MM.1S (cell line): ENCODE measurements around the gene FRYL.

Source experiments
- DNase-seq: peaks from one replicate; pipeline ENCODE4 v3.0.0-alpha.2; 2015
- H2AFZ ChIP-seq: fragments of 300-600 bp; sonication (generic); 2 replicates; pipeline ENCODE4 v1.6.0; 2016; ENCODE audit warnings: antibody characterized with exemption, low read length
- H3F3A ChIP-seq: fragments of 300-600 bp; sonication (generic); 2 replicates; pipeline ENCODE4 v1.6.1; 2016; ENCODE audit warnings: mild to moderate bottlenecking, antibody characterized with exemption, low read length, moderate library complexity, mixed read lengths; ENCODE audit not compliant: insufficient read depth
- H3K27ac ChIP-seq: fragments of 300-600 bp; sonication (generic); 2 replicates; pipeline ENCODE4 v1.5.1; 2016; ENCODE audit warnings: mild to moderate bottlenecking, low read length
- H3K27me3 ChIP-seq: fragments of 300-600 bp; sonication (generic); replicated peaks from 2 replicates; pipeline ENCODE4 v1.6.0; 2016; ENCODE audit warnings: low read length; ENCODE audit not compliant: insufficient read depth
- H3K36me3 ChIP-seq: fragments of 300-600 bp; sonication (generic); replicated peaks from 2 replicates; pipeline ENCODE4 v1.6.1; 2016; ENCODE audit warnings: mild to moderate bottlenecking, low read length, mixed read lengths; ENCODE audit not compliant: insufficient read depth
- H3K4me1 ChIP-seq: fragments of 300-600 bp; sonication (generic); 2 replicates; pipeline ENCODE4 v1.6.1; 2016; ENCODE audit warnings: low read length, mixed read lengths
- H3K4me2 ChIP-seq: fragments of 300-600 bp; sonication (generic); 2 replicates; pipeline ENCODE4 v1.6.0; 2016; ENCODE audit warnings: low read depth, low read length
- H3K4me3 ChIP-seq: fragments of 300-600 bp; sonication (generic); 2 replicates; pipeline ENCODE4 v1.5.1; 2016; ENCODE audit warnings: low read length, mixed read lengths
- H3K79me2 ChIP-seq: fragments of 300-600 bp; sonication (generic); 2 replicates; pipeline ENCODE4 v1.6.1; 2016; ENCODE audit warnings: mixed run types, low read length, mixed read lengths
- H3K9ac ChIP-seq: fragments of 300-600 bp; sonication (generic); 2 replicates; pipeline ENCODE4 v1.6.1; 2016; ENCODE audit warnings: low read length, mixed read lengths
- H3K9me2 ChIP-seq: fragments of 300-600 bp; sonication (generic); replicated peaks from 2 replicates; pipeline ENCODE4 v1.6.1; 2016; ENCODE audit warnings: mild to moderate bottlenecking, low read length, mixed read lengths; ENCODE audit not compliant: insufficient read depth
- H3K9me3 ChIP-seq: fragments of 300-600 bp; sonication (generic); replicated peaks from 2 replicates; pipeline ENCODE4 v1.6.1; 2016; ENCODE audit warnings: mild to moderate bottlenecking, low read length, mixed read lengths; ENCODE audit not compliant: insufficient read depth
- H4K20me1 ChIP-seq: fragments of 300-600 bp; sonication (generic); 2 replicates; pipeline ENCODE4 v1.6.1; 2016; ENCODE audit warnings: mild to moderate bottlenecking, low read length, moderate library complexity, mixed read lengths; ENCODE audit not compliant: insufficient read depth
- EZH2 ChIP-seq: fragments of 300-600 bp; sonication (generic); optimal IDR thresholded peaks from 2 replicates; pipeline ENCODE3; 2017; ENCODE audit warnings: low read depth, mild to moderate bottlenecking, antibody characterized with exemption, low read length, mixed read lengths
- EZH2phosphoT487 ChIP-seq: fragments of 300-600 bp; sonication (generic); IDR thresholded peaks from 2 replicates; pipeline ENCODE4 v1.6.1; 2018; ENCODE audit warnings: antibody characterized with exemption, low read length
- TF ChIP-seq, protein P1 (sequence below): fragments of 300-600 bp; sonication (generic); IDR thresholded peaks from 2 replicates; pipeline ENCODE4 v1.5.1; 2016; ENCODE audit warnings: antibody characterized with exemption, low read length, mixed read lengths

FRYL gene

DNA sequence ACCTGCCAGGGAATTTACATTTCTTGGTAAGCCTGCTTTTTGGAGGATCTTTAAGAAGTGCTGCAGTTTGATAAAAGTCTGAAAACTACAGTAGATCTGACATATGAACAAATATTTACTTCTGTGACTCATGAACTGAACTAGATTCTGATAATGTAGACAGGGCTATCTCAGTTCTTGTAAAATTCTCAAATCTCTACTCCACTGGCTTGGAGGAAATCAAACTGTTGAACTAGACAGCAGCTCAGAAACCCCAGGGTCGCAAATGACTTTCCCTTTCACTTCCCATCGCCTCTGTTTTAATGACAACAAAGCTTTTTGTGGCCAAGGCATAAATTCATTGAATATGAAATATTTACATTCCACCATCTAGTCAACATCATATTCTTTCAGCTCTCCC, 35.4 kb upstream of the FRYL start:
- no peak overlapping the region for H3K9ac ChIP-seq
- DNase-seq, result peak; percentile 14
- H3K4me3 ChIP-seq, result no peak overlapping the region
- no peaks in the 10 kb centered on the region for H3K79me2 ChIP-seq
- no peaks in the 10 kb centered on the region for H3K27me3 ChIP-seq
- peaks cover 20% of the 10 kb centered on the region for H3K4me1 ChIP-seq
- H3K27ac ChIP-seq, result no peak overlapping the region
- no peak for TF ChIP-seq EZH2phosphoT487
- TF ChIP-seq EZH2, result no peak
- TF ChIP-seq, protein P1, sequence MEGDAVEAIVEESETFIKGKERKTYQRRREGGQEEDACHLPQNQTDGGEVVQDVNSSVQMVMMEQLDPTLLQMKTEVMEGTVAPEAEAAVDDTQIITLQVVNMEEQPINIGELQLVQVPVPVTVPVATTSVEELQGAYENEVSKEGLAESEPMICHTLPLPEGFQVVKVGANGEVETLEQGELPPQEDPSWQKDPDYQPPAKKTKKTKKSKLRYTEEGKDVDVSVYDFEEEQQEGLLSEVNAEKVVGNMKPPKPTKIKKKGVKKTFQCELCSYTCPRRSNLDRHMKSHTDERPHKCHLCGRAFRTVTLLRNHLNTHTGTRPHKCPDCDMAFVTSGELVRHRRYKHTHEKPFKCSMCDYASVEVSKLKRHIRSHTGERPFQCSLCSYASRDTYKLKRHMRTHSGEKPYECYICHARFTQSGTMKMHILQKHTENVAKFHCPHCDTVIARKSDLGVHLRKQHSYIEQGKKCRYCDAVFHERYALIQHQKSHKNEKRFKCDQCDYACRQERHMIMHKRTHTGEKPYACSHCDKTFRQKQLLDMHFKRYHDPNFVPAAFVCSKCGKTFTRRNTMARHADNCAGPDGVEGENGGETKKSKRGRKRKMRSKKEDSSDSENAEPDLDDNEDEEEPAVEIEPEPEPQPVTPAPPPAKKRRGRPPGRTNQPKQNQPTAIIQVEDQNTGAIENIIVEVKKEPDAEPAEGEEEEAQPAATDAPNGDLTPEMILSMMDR, result no peak
- H2AFZ ChIP-seq, result no peak overlapping the region
- no peaks in the 10 kb centered on the region for H4K20me1 ChIP-seq
- peak overlapping the region; percentile 2; the same call in 1 of the 2 replicates for H3K4me2 ChIP-seq
- H3K36me3 ChIP-seq, result no peaks in the 10 kb centered on the region
- H3K9me3 ChIP-seq, result no peaks in the 10 kb centered on the region
- peaks cover 10% of the 10 kb centered on the region; the same call in 1 of the 2 replicates for H3F3A ChIP-seq
- no peaks in the 10 kb centered on the region for H3K9me2 ChIP-seq

DNA sequence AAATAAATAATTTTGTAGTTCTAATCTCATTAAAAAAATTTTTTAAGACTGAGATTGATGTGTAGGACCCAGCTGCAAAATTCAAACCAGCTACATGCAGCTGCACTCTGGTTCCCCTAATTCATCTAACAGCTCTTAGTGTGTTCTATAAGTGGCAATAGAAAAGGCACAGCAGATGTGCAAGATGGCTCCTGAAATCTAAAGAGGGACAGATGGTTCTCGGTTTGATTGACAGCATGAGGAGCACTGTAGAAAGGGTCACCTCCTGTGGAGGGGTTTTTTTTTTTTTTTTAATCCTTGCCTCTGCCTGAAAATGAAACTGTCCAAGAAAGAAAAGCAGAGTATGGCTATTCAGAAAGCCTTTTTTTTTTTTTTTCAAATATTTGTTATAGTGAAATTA, 33.9 kb upstream of the FRYL start:
- DNase-seq, result peak; percentile 94
- Histone ChIP-seq H3K9me3 (no peaks in the 10 kb centered on the region), H3K4me1 (peaks cover 20% of the 10 kb centered on the region), H3K4me3 (no peak overlapping the region), H2AFZ (no peak overlapping the region), H3F3A (peaks cover 10% of the 10 kb centered on the region; the same call in 1 of the 2 replicates), H3K79me2 (no peaks in the 10 kb centered on the region), H3K9ac (no peak overlapping the region), H3K27ac (no peak overlapping the region), H3K9me2 (no peaks in the 10 kb centered on the region), H3K27me3 (no peaks in the 10 kb centered on the region), H4K20me1 (no peaks in the 10 kb centered on the region), H3K4me2 (peak overlapping the region; percentile 3; the same call in 1 of the 2 replicates), H3K36me3 (no peaks in the 10 kb centered on the region)
- TF ChIP-seq EZH2phosphoT487, result no peak

DNA sequence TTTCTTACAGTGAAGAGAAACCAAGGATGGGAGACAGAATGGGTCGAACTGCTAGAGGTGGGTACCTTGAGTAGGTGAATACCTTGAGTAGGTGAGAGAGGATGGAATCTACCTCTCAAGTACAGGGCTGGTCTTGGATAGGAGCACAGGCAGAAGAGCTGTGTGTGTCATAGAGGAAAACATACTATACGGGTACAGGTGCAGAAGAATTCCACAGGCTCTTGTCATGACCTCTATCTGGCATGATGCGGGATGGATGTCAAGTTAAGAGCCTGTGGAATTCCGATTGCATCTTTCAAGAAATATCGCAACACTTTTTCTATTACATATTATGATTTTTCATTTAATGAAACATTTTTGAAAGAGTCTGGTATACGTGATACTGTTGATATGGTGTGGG, 32.8 kb upstream of the FRYL start:
- no peak for DNase-seq
- H3K4me3 ChIP-seq, result no peak overlapping the region
- no peaks in the 10 kb centered on the region for H3K27me3 ChIP-seq
- H3K79me2 ChIP-seq, result no peaks in the 10 kb centered on the region
- no peaks in the 10 kb centered on the region for H3K36me3 ChIP-seq
- TF ChIP-seq, protein P1, result no peak
- TF ChIP-seq EZH2phosphoT487 (no peak), EZH2 (no peak)
- H3F3A ChIP-seq, result peaks cover 10% of the 10 kb centered on the region; the same call in 1 of the 2 replicates
- H3K9me3 ChIP-seq, result no peaks in the 10 kb centered on the region
- H3K9me2 ChIP-seq, result no peaks in the 10 kb centered on the region
- H3K4me1 ChIP-seq, result peaks cover 20% of the 10 kb centered on the region
- no peak overlapping the region for H3K27ac ChIP-seq
- H4K20me1 ChIP-seq, result no peaks in the 10 kb centered on the region
- no peak overlapping the region for H2AFZ ChIP-seq
- H3K9ac ChIP-seq, result no peak overlapping the region
- H3K4me2 ChIP-seq, result no peak overlapping the region

DNA sequence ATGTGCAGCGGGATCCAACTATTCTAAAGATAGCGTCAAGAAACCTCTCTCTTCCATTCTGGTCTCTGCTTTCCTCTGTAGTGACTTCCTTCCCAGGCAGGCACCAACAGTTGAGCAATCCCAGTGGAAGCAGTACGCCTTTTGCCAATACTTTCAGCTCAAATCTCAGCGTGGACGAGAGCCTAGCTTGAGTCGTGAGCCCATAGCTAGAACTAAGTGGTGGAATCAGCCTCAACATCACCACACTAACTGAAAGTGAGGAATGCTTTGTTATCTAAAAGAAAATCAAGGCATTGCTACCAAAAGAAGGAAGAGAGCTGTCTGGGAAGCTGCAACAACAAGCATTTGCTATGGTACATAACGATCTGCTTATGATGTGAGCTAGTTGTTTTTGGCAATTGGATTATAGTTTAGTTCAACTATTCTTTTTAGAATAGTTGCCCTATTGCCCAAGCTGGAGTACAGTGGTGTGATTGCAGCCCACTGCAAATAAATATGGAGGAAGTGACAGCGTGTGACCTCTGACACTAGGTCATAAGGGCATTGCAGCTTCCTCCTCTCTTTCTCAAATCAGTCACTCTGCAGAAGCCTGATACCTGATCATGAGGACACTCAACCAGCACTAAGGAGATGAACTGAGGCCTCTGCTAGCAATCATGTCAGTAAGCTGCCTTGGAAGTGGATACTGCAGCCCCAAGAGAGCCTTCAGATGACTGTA, 24.7 kb upstream of the FRYL start:
- no peak overlapping the region for H3K9ac ChIP-seq
- no peak for DNase-seq
- H3K9me2 ChIP-seq, result no peaks in the 10 kb centered on the region
- no peaks in the 10 kb centered on the region for H3K4me1 ChIP-seq
- TF ChIP-seq, protein P1, result no peak
- TF ChIP-seq EZH2, result no peak
- TF ChIP-seq EZH2phosphoT487, result no peak
- H3K27ac ChIP-seq, result no peak overlapping the region
- H3K4me3 ChIP-seq, result no peak overlapping the region
- no peaks in the 10 kb centered on the region for H3K27me3 ChIP-seq
- H3K79me2 ChIP-seq, result no peaks in the 10 kb centered on the region
- no peaks in the 10 kb centered on the region for H3K9me3 ChIP-seq
- H3K36me3 ChIP-seq, result no peaks in the 10 kb centered on the region
- H3F3A ChIP-seq, result no peaks in the 10 kb centered on the region
- H3K4me2 ChIP-seq, result no peak overlapping the region
- no peak overlapping the region for H2AFZ ChIP-seq
- H4K20me1 ChIP-seq, result no peaks in the 10 kb centered on the region
